ENCODE results near the gene KIF21B.

The KIF21B gene

GRCh38 chr1:200989337-200989736 lies 34.2 kb downstream of the KIF21B start:
- H3K9ac ChIP-seq (ENCODE audit: low read depth, low read length), result no peak overlapping the region
- H2AFZ ChIP-seq (ENCODE audit: low read depth, low read length), result no peak overlapping the region
- H3K9me3 ChIP-seq (ENCODE audit: insufficient read depth, low read length, severe bottlenecking), result no peaks in the 10 kb centered on the region
- H3K79me2 ChIP-seq (ENCODE audit: insufficient read depth, low read length), result no peaks in the 10 kb centered on the region
- DNase-seq, result no peak
- no peak overlapping the region for H3K4me2 ChIP-seq (ENCODE audit: insufficient read depth, low read length)
- peaks cover 8% of the 10 kb centered on the region for H4K20me1 ChIP-seq (ENCODE audit: insufficient read depth, low read length)
- H3K4me1 ChIP-seq (ENCODE audit: insufficient read depth, low read length), result no peaks in the 10 kb centered on the region
- H3K36me3 ChIP-seq (ENCODE audit: insufficient read depth, low read length), result peaks cover 93% of the 10 kb centered on the region
- no peaks in the 10 kb centered on the region for H3K27me3 ChIP-seq (ENCODE audit: insufficient read depth, low read length, poor library complexity)
- no peak for TF ChIP-seq EZH2 (IDR thresholded peaks at IDR 0.05; ENCODE audit: borderline replicate concordance, low read depth, low read length, severe bottlenecking)
- TF ChIP-seq, protein P1, sequence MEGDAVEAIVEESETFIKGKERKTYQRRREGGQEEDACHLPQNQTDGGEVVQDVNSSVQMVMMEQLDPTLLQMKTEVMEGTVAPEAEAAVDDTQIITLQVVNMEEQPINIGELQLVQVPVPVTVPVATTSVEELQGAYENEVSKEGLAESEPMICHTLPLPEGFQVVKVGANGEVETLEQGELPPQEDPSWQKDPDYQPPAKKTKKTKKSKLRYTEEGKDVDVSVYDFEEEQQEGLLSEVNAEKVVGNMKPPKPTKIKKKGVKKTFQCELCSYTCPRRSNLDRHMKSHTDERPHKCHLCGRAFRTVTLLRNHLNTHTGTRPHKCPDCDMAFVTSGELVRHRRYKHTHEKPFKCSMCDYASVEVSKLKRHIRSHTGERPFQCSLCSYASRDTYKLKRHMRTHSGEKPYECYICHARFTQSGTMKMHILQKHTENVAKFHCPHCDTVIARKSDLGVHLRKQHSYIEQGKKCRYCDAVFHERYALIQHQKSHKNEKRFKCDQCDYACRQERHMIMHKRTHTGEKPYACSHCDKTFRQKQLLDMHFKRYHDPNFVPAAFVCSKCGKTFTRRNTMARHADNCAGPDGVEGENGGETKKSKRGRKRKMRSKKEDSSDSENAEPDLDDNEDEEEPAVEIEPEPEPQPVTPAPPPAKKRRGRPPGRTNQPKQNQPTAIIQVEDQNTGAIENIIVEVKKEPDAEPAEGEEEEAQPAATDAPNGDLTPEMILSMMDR (IDR thresholded peaks at IDR 0.05; ENCODE audit: borderline replicate concordance, extremely low read depth, low read length, poor library complexity, severe bottlenecking), result no peak
- H3K27ac ChIP-seq (ENCODE audit: low read length), result no peak overlapping the region
- 0 out of 3 replicates have a peak, but pooled peaks have one; percentile 17 for ATAC-seq (ENCODE audit: insufficient read depth, low read depth)
- no peak overlapping the region for H3K4me3 ChIP-seq (ENCODE audit: low read depth in 1 of 2, low read length in 2 of 2)

DNA sequence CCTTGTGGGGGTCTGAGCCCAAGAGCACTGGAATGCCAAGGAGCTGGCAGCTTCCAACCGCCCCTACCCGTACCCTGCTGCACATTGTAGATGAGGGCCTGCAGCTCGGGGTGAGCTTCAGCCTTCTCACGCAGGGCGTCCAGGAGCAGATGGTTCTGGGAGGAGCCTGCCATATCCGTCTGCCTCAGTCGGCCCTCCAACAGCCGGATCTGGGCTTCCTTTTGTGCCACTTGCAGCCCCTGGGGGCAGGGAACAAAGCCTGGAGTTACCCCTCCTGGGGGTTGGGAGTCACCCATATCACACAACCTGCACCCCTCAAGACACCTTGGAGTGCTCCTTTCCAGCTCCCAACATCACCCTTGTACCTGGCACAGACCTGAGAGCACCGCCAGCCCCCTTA lies 34.8 kb downstream of the KIF21B start:
- no peaks in the 10 kb centered on the region for H3K4me1 ChIP-seq (ENCODE audit: insufficient read depth, low read length)
- no peak for ATAC-seq (ENCODE audit: insufficient read depth, low read depth)
- no peaks in the 10 kb centered on the region for H3K27me3 ChIP-seq (ENCODE audit: insufficient read depth, low read length, poor library complexity)
- H3K27ac ChIP-seq (ENCODE audit: low read length), result no peak overlapping the region
- H4K20me1 ChIP-seq (ENCODE audit: insufficient read depth, low read length), result peaks cover 10% of the 10 kb centered on the region
- TF ChIP-seq, protein P1 (IDR thresholded peaks at IDR 0.05; ENCODE audit: borderline replicate concordance, extremely low read depth, low read length, poor library complexity, severe bottlenecking), result no peak
- no peak for TF ChIP-seq EZH2 (IDR thresholded peaks at IDR 0.05; ENCODE audit: borderline replicate concordance, low read depth, low read length, severe bottlenecking)
- no peak overlapping the region for H3K9ac ChIP-seq (ENCODE audit: low read depth, low read length)
- DNase-seq, result no peak
- H3K79me2 ChIP-seq (ENCODE audit: insufficient read depth, low read length), result no peaks in the 10 kb centered on the region
- peaks cover 93% of the 10 kb centered on the region for H3K36me3 ChIP-seq (ENCODE audit: insufficient read depth, low read length)
- H3K4me3 ChIP-seq (ENCODE audit: low read depth in 1 of 2, low read length in 2 of 2), result no peak overlapping the region
- no peaks in the 10 kb centered on the region for H3K9me3 ChIP-seq (ENCODE audit: insufficient read depth, low read length, severe bottlenecking)
- no peak overlapping the region for H3K4me2 ChIP-seq (ENCODE audit: insufficient read depth, low read length)
- no peak overlapping the region for H2AFZ ChIP-seq (ENCODE audit: low read depth, low read length)

GRCh38 chr1:200985481-200985880 lies 38.0 kb downstream of the KIF21B start:
- TF ChIP-seq, protein P1 (IDR thresholded peaks at IDR 0.05; ENCODE audit: borderline replicate concordance, extremely low read depth, low read length, poor library complexity, severe bottlenecking), result no peak
- TF ChIP-seq EZH2 (IDR thresholded peaks at IDR 0.05; ENCODE audit: borderline replicate concordance, low read depth, low read length, severe bottlenecking), result no peak

More at GRCh38 chr1:200985481-200985880, 38.0 kb downstream of the KIF21B start:
- no peak overlapping the region for H3K4me2 ChIP-seq (ENCODE audit: insufficient read depth, low read length)
- H4K20me1 ChIP-seq (ENCODE audit: insufficient read depth, low read length), result peaks cover 10% of the 10 kb centered on the region
- H3K4me1 ChIP-seq (ENCODE audit: insufficient read depth, low read length), result no peaks in the 10 kb centered on the region
- H3K27me3 ChIP-seq (ENCODE audit: insufficient read depth, low read length, poor library complexity), result no peaks in the 10 kb centered on the region
- H3K4me3 ChIP-seq (ENCODE audit: low read depth in 1 of 2, low read length in 2 of 2), result no peak overlapping the region
- no peak overlapping the region for H3K27ac ChIP-seq (ENCODE audit: low read length)
- H2AFZ ChIP-seq (ENCODE audit: low read depth, low read length), result no peak overlapping the region
- H3K79me2 ChIP-seq (ENCODE audit: insufficient read depth, low read length), result no peaks in the 10 kb centered on the region
- no peak for ATAC-seq (ENCODE audit: insufficient read depth, low read depth)
- no peak for DNase-seq
- no peaks in the 10 kb centered on the region for H3K9me3 ChIP-seq (ENCODE audit: insufficient read depth, low read length, severe bottlenecking)
- peaks cover 94% of the 10 kb centered on the region for H3K36me3 ChIP-seq (ENCODE audit: insufficient read depth, low read length)
- H3K9ac ChIP-seq (ENCODE audit: low read depth, low read length), result no peak overlapping the region

Measured in DND-41 (cell line).